Ishikawa (cell line): ENCODE results near the gene PREX1.
A peak's percentile ranks its signal among the peaks of the same experiment; 100 is the strongest.

Experiments
- CEBPB ChIP-seq: IDR thresholded peaks from 2 replicates; pipeline ENCODE4 v1.6.1; 2012
- EGR1 ChIP-seq: IDR thresholded peaks from 2 replicates; pipeline ENCODE4 v1.6.1; 2012
- EP300 ChIP-seq: IDR thresholded peaks from 2 replicates; pipeline ENCODE4 v1.6.1; 2012; ENCODE audit warnings: borderline replicate concordance
- FOXM1 ChIP-seq: IDR thresholded peaks from 2 replicates; pipeline ENCODE4 v1.6.1; 2012; ENCODE audit warnings: low read depth, borderline replicate concordance
- RAD21 ChIP-seq: IDR thresholded peaks from 2 replicates; pipeline ENCODE4 v1.6.1; 2012; ENCODE audit warnings: low read depth
- TAF1 ChIP-seq: IDR thresholded peaks from 2 replicates; pipeline ENCODE4 v1.6.1; 2012; ENCODE audit warnings: low read depth, mild to moderate bottlenecking
- YY1 ChIP-seq: IDR thresholded peaks from 2 replicates; pipeline ENCODE4 v1.6.1; 2012; ENCODE audit warnings: low read depth
- TF ChIP-seq, protein P1 (sequence below): IDR thresholded peaks from 2 replicates; pipeline ENCODE4 v1.6.1; 2012
- TF ChIP-seq, protein P2 (sequence below): IDR thresholded peaks from 2 replicates; pipeline ENCODE4 v1.6.1; 2012; ENCODE audit warnings: low read depth, mild to moderate bottlenecking

DNA sequence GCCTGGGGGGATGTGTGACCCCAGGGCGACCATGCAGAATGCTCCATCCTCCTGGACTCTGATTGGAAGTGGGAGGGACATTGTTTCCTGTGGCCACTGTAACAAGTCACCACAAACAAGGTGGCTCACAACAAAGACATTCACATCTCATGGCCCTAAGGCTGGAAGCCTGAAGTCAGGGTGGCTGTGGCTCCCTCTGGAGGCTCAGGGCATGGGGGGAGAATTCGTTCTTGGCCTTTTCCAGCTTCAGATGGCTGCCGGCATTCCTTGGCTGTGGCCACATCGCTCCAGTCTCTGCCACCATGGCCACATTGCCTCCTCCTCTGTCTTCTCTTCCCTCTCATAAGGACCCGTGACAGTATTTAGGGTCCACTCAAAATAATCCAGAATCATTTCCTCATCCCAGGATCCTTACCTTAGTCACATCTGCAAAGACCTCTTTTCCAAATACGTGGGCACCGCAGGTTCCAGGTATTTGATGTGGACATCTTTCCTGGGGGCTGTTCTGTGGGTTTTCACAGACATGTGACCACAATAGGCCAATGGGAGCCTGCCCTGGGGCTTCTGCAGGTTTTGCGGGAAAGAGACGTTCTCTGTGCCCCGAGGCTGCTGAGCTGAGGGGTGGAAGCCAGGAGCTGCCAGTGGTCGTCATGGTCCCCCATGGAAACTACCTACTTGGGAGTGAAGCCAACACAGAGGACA is 249.3 kb downstream of the PREX1 start:
- no peak for TF ChIP-seq FOXM1
- TF ChIP-seq, protein P1, sequence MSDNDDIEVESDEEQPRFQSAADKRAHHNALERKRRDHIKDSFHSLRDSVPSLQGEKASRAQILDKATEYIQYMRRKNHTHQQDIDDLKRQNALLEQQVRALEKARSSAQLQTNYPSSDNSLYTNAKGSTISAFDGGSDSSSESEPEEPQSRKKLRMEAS = no peak
- TF ChIP-seq EP300 = no peak
- no peak for TF ChIP-seq EGR1
- peak; percentile 17; the same call in 1 of the 2 replicates for TF ChIP-seq RAD21
- no peak for TF ChIP-seq TAF1
- TF ChIP-seq CEBPB = no peak
- no peak for TF ChIP-seq YY1
- TF ChIP-seq, protein P2, sequence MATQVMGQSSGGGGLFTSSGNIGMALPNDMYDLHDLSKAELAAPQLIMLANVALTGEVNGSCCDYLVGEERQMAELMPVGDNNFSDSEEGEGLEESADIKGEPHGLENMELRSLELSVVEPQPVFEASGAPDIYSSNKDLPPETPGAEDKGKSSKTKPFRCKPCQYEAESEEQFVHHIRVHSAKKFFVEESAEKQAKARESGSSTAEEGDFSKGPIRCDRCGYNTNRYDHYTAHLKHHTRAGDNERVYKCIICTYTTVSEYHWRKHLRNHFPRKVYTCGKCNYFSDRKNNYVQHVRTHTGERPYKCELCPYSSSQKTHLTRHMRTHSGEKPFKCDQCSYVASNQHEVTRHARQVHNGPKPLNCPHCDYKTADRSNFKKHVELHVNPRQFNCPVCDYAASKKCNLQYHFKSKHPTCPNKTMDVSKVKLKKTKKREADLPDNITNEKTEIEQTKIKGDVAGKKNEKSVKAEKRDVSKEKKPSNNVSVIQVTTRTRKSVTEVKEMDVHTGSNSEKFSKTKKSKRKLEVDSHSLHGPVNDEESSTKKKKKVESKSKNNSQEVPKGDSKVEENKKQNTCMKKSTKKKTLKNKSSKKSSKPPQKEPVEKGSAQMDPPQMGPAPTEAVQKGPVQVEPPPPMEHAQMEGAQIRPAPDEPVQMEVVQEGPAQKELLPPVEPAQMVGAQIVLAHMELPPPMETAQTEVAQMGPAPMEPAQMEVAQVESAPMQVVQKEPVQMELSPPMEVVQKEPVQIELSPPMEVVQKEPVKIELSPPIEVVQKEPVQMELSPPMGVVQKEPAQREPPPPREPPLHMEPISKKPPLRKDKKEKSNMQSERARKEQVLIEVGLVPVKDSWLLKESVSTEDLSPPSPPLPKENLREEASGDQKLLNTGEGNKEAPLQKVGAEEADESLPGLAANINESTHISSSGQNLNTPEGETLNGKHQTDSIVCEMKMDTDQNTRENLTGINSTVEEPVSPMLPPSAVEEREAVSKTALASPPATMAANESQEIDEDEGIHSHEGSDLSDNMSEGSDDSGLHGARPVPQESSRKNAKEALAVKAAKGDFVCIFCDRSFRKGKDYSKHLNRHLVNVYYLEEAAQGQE = no peak
